Esophagus (tissue), 2 donors: ENCODE measurements around the gene GTPBP6. TPM values are rescaled to one million over a fixed set of nuclear protein-coding genes. Genes with fewer than 3 reads are reported as not detected.
"Not testable (repeated sequence)": the region's sequence is repeated elsewhere in the genome, so short reads cannot be mapped to it uniquely, and the experiment has no call there.

ENCODE experiments used
- H3K27ac ChIP-seq, 2 donors: one replicate each; pipeline ENCODE4 v1.5.1; 2013; ENCODE audit warnings: low read depth in 2 of 2, mild to moderate bottlenecking in 2 of 2, inconsistent platforms in 1 of 2, low read length in 1 of 2, moderate library complexity in 1 of 2
- H3K27me3 ChIP-seq, 2 donors: one replicate each; pipeline ENCODE4 v1.6.1; 2013; ENCODE audit warnings: low read length in 2 of 2, control low read depth in 1 of 2, mild to moderate bottlenecking in 1 of 2; ENCODE audit not compliant: insufficient read depth in 2 of 2, control insufficient read depth in 1 of 2
- H3K36me3 ChIP-seq, 2 donors: one replicate each; pipeline ENCODE4 v1.6.1; 2013; ENCODE audit warnings: low read length in 1 of 2; ENCODE audit not compliant: control insufficient read depth in 2 of 2, insufficient read depth in 2 of 2
- H3K4me1 ChIP-seq, 2 donors: one replicate each; pipeline ENCODE4 v1.6.1; 2013; ENCODE audit warnings: low read length in 1 of 2; ENCODE audit not compliant: control insufficient read depth in 2 of 2, insufficient read depth in 2 of 2
- H3K4me3 ChIP-seq, 2 donors: one replicate each; pipeline ENCODE4 v1.5.1; 2013; ENCODE audit warnings: low read length in 2 of 2, mild to moderate bottlenecking in 2 of 2, low read depth in 1 of 2, moderate library complexity in 1 of 2
- H3K9me3 ChIP-seq, 2 donors: one replicate each; pipeline ENCODE4 v1.6.1; 2013; ENCODE audit warnings: mild to moderate bottlenecking in 2 of 2, low read depth in 1 of 2, low read length in 1 of 2, moderate library complexity in 1 of 2; ENCODE audit not compliant: control insufficient read depth in 2 of 2, insufficient read depth in 1 of 2
- WGBS, 2 donors: extraction: QIAGEN DNeasy Blood & Tissue Kit; methylation state at CpG; one replicate each; pipeline ENCODE4 v1.1.7; 2013; 5-methylcytosine and 5-hydroxymethylcytosine counted together
- polyA plus RNA-seq, 2 donors: library from polyadenylated mRNA; stranded (reverse); fragments of 200-250 nt; gene quantifications; one replicate each; pipeline ENCODE4 v1.2.3, GENCODE V29; 2013
- donor health status: healthy with polysubstance abuse.
- donor health status: Bipolar disorder and iron deficiency.

Gene GTPBP6
- polyA plus RNA-seq, 2 donors, result 26.4 to 35.3 TPM

DNA sequence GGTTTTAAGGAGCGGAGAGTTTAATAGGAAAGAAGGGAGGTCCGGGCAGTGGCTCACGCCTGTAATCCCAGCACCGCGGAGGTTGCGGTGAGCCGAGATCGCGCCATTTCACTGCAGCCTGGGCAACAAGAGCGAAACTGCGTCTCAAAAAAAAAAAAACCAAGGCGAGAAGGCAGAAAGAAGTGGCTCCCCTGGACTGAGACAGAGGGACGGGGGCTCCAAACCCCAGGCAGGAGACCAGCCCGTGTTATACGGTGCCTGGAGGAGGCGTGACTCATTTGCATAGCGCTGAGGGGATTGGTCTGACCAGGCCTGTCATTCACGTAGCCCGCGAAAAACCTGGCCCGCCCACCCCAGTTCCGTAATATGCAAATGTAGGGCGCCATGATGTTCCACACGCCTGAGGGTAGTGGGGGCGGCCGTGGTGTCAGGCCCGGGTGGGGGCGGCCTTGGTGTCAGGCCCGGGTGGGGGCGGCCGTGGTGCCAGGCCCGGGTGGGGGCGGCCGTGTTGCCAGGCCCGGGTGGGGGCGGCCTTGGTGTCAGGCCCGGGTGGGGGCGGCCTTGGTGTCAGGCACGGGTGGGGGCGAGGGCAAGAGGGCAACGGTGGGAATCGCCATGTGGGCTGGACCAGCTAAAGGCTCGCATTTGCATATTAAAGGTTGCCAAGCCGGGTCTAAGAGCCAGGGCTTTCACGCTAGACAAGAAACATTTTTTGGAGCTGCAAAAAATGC lies 35.3 kb downstream of the GTPBP6 start:
- no peaks in the 10 kb centered on the region for H3K9me3 ChIP-seq
- WGBS, 2 donors, result 1 to 2% methylated on average over 44 to 45 of the region's 45 CpGs
- peak overlapping the region; percentile 69 to 78 for H3K27ac ChIP-seq
- H3K27me3 ChIP-seq, result no peaks in the 10 kb centered on the region
- H3K4me1 ChIP-seq, result peaks cover 2 to 3% of the 10 kb centered on the region in 2 donors
- peak overlapping the region; percentile 58 to 68 for H3K4me3 ChIP-seq
- peaks cover 0 to 15% of the 10 kb centered on the region in 2 donors for H3K36me3 ChIP-seq

- H3K9me3 ChIP-seq, H3K4me1 ChIP-seq, H3K27ac ChIP-seq, H3K27me3 ChIP-seq, H3K4me3 ChIP-seq: not testable (repeated sequence)
- peaks cover 0 to 15% of the 10 kb centered on the region in 2 donors for H3K36me3 ChIP-seq
- 73 to 82% methylated on average over 21 of the region's 21 CpGs for WGBS, 2 donors
Observed at GRCh38 chrX:282000-282681, 36.5 kb downstream of the GTPBP6 start.

DNA sequence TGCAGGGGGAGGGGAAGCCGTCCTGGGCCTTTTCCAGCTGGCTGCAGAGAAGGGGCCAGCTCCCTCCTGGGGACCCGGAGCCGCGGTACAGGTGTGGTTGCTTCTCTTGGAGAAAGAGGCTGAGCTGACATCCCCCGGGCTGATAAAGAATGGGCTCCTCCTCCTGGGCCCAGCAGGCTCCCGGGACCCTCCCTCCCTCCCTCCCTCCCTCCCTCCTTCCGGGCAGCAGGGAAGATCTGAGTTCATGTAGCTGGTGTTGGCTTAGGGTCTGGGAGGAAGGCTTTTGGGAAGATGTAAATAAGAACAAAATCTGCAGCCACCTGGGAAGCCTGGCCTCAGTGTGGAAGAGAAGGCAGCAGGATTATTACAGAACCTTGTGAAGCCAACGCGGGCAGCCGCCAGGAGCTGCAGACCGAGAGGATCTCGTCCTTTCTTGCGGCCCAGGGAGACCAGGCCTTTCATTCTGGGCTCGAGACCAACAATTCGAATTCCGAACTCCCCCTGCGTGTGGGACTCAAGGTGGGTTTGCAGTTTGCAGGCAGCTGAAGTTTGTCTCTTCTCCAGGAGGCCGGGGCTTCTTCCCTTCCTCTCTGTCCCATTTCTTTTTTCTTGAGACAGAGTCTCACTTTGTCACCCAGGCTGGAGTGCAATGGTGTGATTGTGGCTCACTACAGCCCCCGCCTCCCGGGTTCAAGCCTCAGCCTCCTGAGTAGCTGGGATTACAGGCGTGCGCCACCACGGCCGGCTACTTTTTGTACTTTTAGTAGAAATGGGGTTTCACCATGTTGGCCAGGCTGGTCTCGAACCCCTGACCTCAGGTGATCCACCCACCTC lies 37.2 kb downstream of the GTPBP6 start, which contains the start of gene PLCXD1:
Gene PLCXD1 (plus strand): TSS at position 216 of the 834 bp plus-strand sequence. CDS start 2,807 bp downstream, outside the sequence.
- Histone ChIP-seq H3K27me3 (no peaks in the 10 kb centered on the region), H3K4me1 (peaks cover 2 to 3% of the 10 kb centered on the region in 2 donors), H3K9me3 (no peaks in the 10 kb centered on the region), H3K36me3 (peaks cover 0 to 15% of the 10 kb centered on the region in 2 donors), H3K27ac (no peak within 1 kb of the TSS), H3K4me3 (peak within 1 kb of the TSS; percentile 2 to 26)
- WGBS, 2 donors, result 28 to 38% methylated on average over 25 of the region's 25 CpGs

DNA sequence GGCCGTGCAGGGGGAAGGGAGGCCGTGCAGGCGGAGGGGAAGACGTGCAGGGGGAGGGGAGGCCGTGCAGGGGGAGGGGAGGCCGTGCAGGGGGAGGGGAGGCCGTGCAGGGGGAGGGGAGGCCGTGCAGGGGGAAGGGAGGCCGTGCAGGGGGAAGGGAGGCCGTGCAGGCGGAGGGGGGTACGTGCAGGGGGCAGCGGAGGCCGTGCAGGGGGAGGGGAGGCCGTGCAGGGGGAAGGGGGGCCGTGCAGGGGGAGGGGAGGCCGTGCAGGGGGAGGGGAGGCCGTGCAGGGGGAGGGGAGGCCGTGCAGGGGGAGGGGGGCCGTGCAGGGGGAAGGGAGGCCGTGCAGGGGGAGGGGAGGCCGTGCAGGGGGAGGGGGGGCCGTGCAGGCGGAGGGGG lies 37.9 kb downstream of the GTPBP6 start:
- H3K9me3 ChIP-seq, H3K27ac ChIP-seq, H3K27me3 ChIP-seq, H3K4me3 ChIP-seq, H3K4me1 ChIP-seq: not testable (repeated sequence)
- WGBS, 2 donors, result 14% methylated on average over 13 of the region's 24 CpGs; no CpG with 5 or more reads in 1 of the 2 donors
- peaks cover 0 to 15% of the 10 kb centered on the region in 2 donors for H3K36me3 ChIP-seq

- H3K4me3 ChIP-seq, H3K27me3 ChIP-seq, H3K9me3 ChIP-seq, H3K27ac ChIP-seq, H3K36me3 ChIP-seq, H3K4me1 ChIP-seq: not testable (repeated sequence)
- 66 to 87% methylated on average over 29 to 43 of the region's 45 CpGs for WGBS, 2 donors
Observed at GRCh38 chrX:279757-280604, 38.6 kb downstream of the GTPBP6 start.

- Histone ChIP-seq H3K4me3 (peak overlapping the region; percentile 61 to 73), H3K36me3 (no peaks in the 10 kb centered on the region), H3K27me3 (no peaks in the 10 kb centered on the region), H3K4me1 (peaks cover 0 to 2% of the 10 kb centered on the region in 2 donors), H3K9me3 (no peaks in the 10 kb centered on the region), H3K27ac (peak overlapping the region; percentile 14 to 62)
- WGBS, 2 donors, result 3 to 11% methylated on average over 49 of the region's 49 CpGs
Observed at GRCh38 chrX:276581-277201, 41.9 kb downstream of the GTPBP6 start.

DNA sequence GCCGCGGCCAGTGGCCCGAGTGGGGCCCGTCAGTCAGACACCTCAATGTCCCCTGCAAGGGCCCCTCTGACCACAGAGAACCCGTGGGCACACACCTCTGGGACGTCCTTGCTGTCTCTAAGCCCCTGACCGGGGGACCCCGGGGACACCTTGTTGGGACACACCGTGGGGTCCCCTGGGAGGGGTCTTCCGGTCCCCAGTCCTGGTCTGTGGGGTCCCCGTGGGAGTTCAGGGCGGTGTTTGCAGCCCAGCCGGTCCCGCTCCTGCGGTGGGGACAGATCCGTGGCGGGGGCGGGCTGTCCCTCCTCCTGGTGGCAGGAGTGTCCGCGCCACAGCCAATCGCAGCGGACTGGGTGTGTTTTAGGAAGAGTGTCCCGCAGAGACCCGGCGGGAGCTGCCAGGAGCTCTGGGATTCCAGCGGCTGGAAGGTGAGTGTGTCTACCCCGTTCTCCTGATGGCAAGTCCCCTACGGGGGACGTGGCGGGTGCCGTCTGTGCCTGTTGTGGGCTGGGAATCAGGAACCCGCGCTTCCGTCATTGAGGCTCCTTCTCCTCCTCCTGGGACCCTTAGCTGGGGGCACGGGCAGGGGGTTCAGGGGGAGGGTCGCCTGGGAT lies 42.5 kb downstream of the GTPBP6 start:
- no peaks in the 10 kb centered on the region for H3K27me3 ChIP-seq
- H3K36me3 ChIP-seq, result no peaks in the 10 kb centered on the region
- peak overlapping the region; percentile 14 to 62 for H3K27ac ChIP-seq
- 3 to 10% methylated on average over 31 to 36 of the region's 36 CpGs for WGBS, 2 donors
- peak overlapping the region; percentile 61 to 73 for H3K4me3 ChIP-seq
- no peaks in the 10 kb centered on the region for H3K9me3 ChIP-seq
- peaks cover 0 to 2% of the 10 kb centered on the region in 2 donors for H3K4me1 ChIP-seq

DNA sequence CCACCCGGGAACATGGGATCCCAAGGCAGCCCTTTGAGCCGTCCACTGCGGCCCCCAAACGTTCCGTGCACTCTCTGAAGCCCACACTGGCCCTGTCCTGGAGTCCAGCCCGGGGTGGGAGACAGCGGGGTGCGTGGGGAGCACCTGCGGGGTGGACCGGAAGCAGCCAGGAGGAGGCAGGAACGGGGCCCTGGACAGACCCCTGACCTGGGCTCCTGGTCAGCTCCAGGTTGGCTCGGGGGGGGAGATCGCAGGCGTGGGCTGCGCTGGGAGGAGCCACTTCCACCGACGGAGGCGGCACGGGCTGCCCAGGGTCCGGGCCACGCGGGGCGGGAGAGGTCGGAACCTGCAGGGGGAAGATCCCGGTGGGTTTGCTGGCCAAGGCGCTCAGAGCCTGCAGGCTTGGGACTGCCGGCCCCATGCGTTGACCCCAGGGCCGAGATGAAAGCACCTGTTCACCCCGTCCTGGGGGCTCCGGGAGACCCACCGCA lies 43.1 kb downstream of the GTPBP6 start:
- Histone ChIP-seq H3K36me3 (no peaks in the 10 kb centered on the region), H3K27me3 (no peaks in the 10 kb centered on the region), H3K4me1 (peaks cover 0 to 2% of the 10 kb centered on the region in 2 donors), H3K27ac (peak overlapping the region in 1 of 2 donors; percentile 0), H3K9me3 (no peaks in the 10 kb centered on the region), H3K4me3 (peak overlapping the region; percentile 61 to 73)
- 39 to 45% methylated on average over 29 to 32 of the region's 32 CpGs for WGBS, 2 donors
